ENCODE measurements around the gene SDCCAG8.

Gene SDCCAG8

GRCh38 chr1:243281672-243282071, 25.8 kb downstream of the SDCCAG8 start:
- no peak for DNase-seq (ENCODE audit: low read depth)

GRCh38 chr1:243286409-243287122, 30.7 kb downstream of the SDCCAG8 start:
- no peak for DNase-seq (ENCODE audit: low read depth)

GRCh38 chr1:243287123-243287460, 31.3 kb downstream of the SDCCAG8 start:
- DNase-seq (ENCODE audit: low read depth), result no peak

- no peak for DNase-seq (ENCODE audit: low read depth)
Measured at GRCh38 chr1:243287652-243288051, 31.8 kb downstream of the SDCCAG8 start.

- DNase-seq (ENCODE audit: low read depth), result no peak
Measured at GRCh38 chr1:243288062-243288461, 32.2 kb downstream of the SDCCAG8 start.

GRCh38 chr1:243291292-243291691, 35.5 kb downstream of the SDCCAG8 start:
- no peak for DNase-seq (ENCODE audit: low read depth)

- DNase-seq (ENCODE audit: low read depth), result no peak
Measured at GRCh38 chr1:243292117-243292516, 36.3 kb downstream of the SDCCAG8 start.

GRCh38 chr1:243293941-243294722, 38.3 kb downstream of the SDCCAG8 start:
- no peak for DNase-seq (ENCODE audit: low read depth)

- DNase-seq (ENCODE audit: low read depth), result no peak
Measured at GRCh38 chr1:243294723-243295121, 38.9 kb downstream of the SDCCAG8 start.

- no peak for DNase-seq (ENCODE audit: low read depth)
Measured at GRCh38 chr1:243299069-243299468, 43.2 kb downstream of the SDCCAG8 start.

- DNase-seq (ENCODE audit: low read depth), result no peak
Measured at GRCh38 chr1:243301059-243301458, 45.2 kb downstream of the SDCCAG8 start.

- no peak for DNase-seq (ENCODE audit: low read depth)
Measured at GRCh38 chr1:243311809-243312208, 56.0 kb downstream of the SDCCAG8 start.

- no peak for DNase-seq (ENCODE audit: low read depth)
Measured at GRCh38 chr1:243312952-243313634, 57.3 kb downstream of the SDCCAG8 start.

- DNase-seq (ENCODE audit: low read depth), result no peak
Measured at GRCh38 chr1:243313635-243314536, 58.0 kb downstream of the SDCCAG8 start.

GRCh38 chr1:243315455-243315854, 59.6 kb downstream of the SDCCAG8 start:
- no peak for DNase-seq (ENCODE audit: low read depth)

GRCh38 chr1:243315893-243316292, 60.1 kb downstream of the SDCCAG8 start:
- DNase-seq (ENCODE audit: low read depth), result no peak

GRCh38 chr1:243316366-243316989, 60.6 kb downstream of the SDCCAG8 start:
- no peak for DNase-seq (ENCODE audit: low read depth)

GRCh38 chr1:243320224-243320623, 64.4 kb downstream of the SDCCAG8 start:
- DNase-seq (ENCODE audit: low read depth), result no peak

- no peak for DNase-seq (ENCODE audit: low read depth)
Measured at GRCh38 chr1:243322326-243322725, 66.5 kb downstream of the SDCCAG8 start.

GRCh38 chr1:243323491-243323890, 67.7 kb downstream of the SDCCAG8 start:
- DNase-seq (ENCODE audit: low read depth), result no peak

GRCh38 chr1:243325305-243325890, 69.6 kb downstream of the SDCCAG8 start:
- DNase-seq (ENCODE audit: low read depth), result no peak

All from activated T-helper 1 cell treated with Interleukin-2 at 50 U/mL for 16 hours (primary cell).